ENCODE measurements around the gene CYS1.
"Not testable (repeated sequence)": the region's sequence is repeated elsewhere in the genome, so short reads cannot be mapped to it uniquely, and the experiment has no call there.

Gene CYS1

DNA sequence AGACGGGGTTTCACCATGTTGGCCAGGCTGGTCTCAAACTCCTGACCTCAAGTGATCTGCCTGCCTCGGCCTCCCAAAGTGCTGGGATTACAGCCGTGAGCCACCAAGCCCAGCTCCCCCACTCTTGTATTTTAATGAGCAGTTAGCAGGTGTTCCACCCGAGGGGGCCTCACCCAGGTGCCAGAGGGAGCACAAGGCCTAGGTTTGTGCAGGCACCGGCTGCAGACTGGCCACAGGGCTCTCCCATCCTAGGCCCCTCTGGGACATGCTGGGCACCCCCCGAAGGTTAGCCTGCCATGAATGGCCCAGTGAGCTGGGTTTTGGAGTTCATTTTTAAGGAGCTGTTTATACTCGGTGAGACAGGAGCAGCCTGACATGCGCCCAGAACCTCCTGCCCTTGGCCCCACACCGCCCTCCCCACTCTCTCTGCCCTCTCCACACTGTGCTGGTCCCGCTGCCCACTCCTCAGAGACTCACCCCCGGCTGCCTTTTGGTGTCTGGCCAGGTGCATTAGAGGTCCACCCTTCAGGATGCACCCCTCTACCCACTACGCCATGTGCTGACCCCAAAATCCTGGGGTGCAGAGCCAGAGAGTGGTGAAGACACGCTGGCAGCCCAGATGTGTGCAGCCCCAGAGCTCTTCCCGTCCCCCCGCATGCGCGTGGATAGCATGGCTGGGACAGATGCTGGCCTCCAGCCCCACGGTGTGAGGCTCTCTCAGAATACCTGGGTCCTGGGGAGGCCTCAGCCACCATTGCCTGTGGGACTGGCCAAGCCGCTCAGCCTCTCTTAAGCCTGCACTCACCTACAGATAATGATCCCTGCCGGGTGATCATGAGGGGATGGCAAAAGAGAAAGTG, 48.1 kb downstream of the CYS1 start:
- DNase-seq (ENCODE audit: low read depth in 2 of 2): no peak

DNA sequence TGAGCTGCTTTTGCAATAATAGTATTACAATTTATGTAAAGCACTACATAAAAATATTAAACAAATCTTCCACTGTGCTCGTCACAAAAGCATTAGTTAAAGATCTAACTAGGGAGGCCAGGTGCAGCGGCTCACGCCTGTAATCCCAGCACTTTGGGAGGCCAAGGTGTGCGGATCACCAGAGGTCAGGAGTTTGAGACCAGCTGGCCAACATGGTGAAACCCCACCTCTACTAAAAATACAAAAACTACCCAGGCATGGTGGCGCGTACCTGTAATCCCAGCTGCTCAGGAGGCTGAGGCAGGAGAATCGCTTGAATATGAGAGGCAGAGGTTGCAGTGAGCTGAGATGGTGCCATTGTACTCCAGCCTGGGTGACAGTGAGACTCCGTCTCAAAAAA, 49.4 kb downstream of the CYS1 start:
- not testable (repeated sequence) for DNase-seq (ENCODE audit: low read depth in 2 of 2)

DNA sequence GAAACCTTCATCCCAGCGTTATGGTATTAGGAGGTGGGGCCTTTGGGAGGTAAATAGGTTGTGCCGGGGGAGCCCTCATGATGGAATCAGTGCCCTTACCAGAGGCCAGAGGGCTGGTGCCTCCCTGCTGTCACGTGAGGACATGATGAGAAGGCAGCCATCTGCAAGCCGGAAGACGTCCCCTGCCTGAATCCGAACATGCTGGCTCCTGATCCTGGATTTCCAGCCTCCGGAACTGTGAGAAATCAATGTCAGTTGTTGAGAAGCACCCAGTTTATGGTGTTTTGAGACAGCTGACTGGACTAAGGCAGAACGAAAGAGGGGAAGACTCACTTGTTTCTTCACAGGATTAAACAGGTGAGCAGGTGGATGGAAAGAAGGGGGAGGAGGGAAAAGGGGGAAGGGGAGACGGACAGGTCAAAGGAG, 49.9 kb downstream of the CYS1 start:
- no peak for DNase-seq (ENCODE audit: low read depth in 2 of 2)

DNA sequence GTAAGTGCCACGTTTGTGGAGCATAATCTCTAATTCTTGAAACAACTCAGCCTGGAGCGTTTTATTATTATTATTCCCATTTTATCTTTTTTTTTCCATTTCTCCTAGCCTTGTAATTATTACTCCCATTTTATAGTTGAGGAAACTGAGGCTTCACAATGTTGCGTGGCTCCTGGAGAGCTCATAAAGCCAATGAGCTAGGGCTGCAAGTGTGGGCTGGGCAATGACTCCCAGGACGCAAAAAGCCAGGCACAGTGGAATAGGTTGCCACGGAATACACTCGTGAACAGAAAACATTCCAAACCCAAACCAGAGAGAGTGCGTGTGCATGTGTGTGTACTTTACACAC, 50.4 kb downstream of the CYS1 start:
- DNase-seq (ENCODE audit: low read depth in 2 of 2): no peak

DNA sequence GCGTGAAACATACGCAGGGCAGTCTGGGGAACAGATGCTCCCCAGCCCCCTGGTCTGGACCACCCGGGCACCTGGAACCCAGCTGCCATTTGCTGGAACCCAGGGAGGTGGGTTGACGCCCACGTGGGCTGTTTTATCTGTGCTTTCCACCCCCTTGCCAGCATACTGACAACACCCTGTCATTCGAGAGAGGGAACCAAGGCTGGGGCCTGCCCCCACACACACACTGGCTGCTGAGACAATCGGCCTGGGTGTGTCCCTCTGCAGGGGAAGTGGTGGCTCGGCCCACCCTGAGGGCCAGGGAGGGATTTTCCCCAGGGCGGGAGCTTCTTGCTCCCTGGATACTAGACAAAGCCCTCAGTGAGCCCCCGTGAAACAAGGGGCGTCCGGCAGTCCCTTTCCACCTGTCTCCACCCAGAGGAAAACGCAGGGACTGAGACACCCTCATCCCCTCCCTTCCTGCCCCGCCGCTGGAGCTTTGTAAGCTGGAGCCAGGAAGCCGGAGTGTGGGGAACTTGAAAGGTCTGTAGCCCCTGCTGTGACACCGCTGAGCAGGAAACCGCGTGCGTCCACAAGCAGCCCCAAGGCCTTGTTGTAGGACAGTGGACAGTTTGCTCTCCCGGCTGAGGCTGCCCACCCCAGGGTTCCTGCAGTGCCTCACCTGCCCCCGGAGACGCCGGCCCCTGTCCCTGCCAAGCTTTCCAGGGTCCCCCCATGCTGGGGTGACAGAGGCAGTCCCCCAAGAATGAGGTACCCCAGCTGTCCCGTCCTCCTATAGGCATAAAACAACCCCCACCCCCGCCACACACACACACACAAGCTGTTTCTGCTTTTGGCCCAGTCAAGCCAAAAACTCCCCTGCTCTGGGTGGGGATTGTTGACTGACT, 51.0 kb downstream of the CYS1 start:
- DNase-seq (ENCODE audit: low read depth in 2 of 2): no peak

DNA sequence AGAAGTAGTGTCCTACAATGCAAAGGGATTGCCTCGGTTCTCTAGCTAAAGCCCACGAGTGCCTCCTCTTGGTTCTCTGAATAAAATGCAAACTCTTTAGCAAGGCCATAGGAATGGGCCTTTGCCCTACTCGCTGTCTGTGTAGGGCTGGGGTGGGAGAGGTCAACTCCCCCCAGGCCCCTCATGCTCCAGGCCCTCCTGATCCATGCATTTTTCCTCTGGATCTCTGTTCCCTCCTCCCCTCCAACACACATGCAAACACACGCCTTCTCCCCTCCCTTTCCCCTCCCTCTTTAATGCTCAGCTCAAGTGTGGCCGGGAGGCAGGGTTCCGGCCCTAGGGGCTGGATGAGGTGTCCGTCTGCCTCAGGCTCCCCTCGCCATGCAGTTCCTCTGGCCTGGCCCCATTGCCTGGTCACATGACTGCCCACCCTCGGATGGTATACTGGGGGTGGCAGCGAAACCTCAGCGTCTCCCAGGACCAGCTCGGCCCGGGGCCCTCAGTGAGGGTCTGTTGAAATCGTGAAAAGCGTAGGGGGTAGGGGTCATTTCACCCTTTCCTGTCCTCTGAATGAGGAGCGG, 51.7 kb downstream of the CYS1 start:
- no peak for DNase-seq (ENCODE audit: low read depth in 2 of 2)

DNA sequence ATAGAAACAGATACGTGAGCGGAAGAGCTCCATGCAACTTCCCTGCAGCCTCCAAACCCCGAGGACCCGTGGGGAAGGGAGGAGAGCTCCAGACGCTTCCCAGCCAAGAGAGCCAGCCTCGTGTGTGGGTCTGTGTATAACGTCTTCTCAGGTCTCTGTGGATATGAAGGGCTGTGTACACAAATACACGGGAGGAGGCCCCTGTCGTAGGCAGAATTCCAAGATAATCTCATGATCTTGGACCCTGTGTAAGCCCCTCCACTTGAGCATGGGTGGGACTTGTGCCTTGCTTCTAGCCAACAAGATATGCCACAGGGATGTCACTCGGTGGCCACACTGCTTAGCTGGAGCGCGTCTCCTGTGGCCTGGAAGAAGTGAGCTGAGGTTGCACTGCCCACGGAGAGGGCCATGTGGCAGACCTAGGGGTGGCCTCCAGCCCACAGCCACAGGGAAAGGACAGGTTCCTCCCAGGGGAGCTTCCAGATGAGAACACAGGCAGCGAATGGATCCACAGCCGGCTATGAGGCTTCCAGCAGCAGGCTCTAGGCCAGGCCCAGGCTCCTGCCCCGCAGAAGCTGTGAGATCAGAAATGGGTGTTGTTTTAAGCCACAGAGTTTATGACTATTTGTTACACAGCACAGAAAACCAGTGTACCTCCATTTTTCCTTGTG, 52.4 kb downstream of the CYS1 start:
- DNase-seq (ENCODE audit: low read depth in 2 of 2): no peak

DNA sequence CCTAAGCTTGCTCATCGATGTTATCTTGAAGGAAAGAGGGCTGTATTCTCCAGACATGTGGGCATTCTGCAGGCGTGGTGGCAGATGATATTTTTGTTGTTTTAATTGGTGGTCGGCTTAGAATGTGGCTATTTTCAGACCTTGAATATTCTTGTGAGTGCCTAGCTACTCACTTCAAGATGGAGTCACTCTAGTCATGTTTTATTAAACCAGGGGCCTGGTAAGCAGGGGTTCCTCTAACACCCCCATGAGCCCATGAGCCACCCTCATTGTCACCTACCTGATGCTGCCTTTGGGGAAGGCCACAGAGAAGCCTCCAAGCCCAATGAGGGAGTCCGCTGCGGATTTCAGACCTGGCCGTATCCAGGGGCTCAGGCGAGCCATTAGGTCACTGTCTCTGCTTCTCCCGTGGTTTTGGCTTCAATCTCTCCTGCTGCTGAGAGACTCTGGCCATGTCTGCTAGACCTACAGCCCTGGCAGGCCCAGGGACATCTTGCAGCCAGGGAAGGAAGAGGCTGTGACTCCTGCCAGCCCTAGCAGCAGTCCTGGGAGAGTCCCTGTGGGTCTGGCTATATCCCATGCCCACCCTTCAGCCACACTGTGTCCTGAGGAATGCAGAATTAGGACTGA, 53.2 kb downstream of the CYS1 start:
- no peak for DNase-seq (ENCODE audit: low read depth in 2 of 2)

DNA sequence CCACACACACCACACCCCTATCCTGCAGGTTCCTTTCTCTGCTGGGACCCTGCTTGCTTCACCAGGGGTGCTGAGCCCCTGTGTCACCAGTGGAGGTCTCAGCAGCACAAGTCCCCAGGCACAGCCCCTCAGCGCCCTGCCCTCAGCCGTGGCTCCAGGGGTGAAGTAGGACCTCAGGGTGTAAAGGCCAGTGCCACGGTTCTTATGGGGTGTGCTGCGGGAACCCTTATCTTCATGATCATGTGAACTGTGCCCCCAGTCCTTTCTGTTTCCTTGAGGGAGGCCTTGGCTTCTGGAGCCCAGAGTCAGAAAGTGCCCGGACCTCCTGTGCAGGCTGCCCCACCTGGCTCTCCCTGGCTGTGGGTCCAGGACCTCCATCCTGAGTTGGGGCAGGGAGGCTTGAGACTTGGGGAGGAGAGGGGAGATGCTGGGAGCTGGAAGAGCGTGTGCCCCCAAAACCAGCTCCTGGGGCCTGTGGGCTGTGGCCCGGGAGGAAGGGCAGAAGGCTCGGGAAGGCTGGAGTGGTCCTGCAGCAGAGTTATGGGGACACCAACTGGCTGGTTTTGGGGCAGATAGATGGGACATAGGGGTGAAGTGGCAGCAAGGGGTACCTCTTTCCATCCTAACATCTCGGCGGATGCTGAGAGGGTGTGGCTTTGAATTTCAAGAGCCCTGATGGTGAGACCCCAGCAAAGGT, 57.1 kb downstream of the CYS1 start:
- no peak for DNase-seq (ENCODE audit: low read depth in 2 of 2)

DNA sequence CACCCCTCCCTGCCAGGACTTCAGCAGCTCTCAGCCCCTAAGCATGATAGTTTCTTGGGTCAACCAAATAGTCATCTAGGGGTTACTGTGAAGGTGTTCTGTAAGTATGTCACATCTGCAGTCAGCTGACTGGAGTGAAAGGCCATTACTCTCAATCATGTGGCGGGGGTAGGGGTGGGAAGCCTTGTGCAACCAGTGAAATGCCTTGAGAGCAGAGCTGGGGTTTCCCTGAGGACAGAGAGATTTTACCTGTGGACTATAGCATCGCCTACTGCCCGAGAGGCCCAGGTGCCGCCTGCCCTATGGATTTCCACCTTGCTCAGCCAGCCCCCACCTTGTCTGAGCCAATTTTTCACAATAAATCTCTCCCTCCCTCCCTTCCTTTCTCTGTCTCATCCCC, 57.8 kb downstream of the CYS1 start:
- no peak for DNase-seq (ENCODE audit: low read depth in 2 of 2)

DNA sequence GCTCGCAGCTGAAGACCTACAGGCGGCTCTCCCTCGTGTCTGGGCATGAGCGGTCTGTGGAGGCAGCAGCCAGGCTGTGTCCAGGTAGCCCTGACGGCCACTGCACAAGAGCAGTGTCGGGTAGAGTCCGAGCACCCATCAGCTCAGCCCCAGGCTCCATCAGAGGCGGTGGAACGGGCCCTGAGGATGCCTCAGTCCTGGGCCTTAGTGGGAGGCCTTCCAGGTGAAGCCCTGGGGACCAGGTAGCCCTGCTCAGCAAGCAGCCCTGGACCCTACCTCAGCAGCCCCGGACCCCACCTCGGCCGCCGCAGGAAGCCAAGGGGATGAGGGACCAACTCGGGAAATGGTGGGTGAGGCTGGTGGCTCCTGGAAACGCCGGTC, 58.2 kb downstream of the CYS1 start:
- DNase-seq (ENCODE audit: low read depth in 2 of 2): no peak

DNA sequence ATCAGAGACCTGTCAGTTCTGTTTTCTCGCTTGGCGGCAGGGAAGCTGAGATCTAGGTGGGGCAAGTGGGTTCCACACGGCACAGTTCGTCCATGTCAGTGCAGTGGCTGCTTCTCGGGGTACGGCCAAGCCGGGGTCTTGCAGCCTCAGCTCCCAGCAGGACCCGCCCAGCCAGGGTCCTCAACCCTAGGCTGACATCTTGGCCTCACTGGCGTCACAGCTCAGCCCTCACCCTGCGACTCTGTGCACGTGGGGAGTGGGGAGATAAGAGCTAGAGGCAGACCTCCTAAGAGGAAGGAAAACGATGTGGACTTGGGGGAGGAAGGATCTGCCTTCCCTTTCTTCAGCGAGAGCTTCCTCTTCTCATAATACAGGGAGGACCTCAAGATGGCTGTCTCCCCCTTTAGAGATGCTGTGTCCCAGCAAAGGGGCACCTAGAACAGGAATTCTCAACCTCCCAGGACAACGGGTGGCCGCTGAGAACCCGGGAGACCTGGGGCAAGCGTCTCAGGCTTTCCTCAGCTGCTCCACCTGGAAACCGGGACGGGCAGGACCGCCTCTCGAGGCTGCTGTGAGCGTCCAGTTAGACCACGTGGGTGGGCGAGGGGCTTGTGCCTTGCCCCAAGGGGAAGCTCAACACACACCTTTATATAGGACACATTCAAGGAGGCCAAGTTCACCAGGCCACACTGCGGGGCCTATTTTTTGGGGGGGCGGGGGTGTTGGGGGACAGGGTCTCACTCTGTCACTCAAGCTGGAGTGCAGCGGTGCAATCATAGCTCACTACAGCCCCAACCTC, 60.4 kb downstream of the CYS1 start:
- no peak for DNase-seq (ENCODE audit: low read depth in 2 of 2)

DNA sequence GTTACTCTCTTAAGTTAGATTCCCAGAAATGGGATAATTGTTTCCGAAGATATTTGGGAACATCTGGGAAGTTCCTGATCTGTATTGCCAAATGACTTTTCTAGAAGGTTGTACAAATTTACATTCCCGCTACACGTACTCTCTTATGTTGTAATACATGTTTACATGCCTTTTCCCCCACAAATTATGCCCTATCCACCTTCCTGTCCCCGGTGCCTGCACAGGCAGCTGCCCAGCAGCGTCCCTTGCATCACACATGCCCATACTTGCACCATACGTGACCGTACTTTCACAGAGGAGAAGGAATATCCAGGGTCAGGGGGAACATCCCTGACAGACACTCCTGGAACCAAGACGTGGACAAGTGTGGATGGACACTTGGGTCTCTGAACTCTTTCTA, 61.0 kb downstream of the CYS1 start:
- no peak for DNase-seq (ENCODE audit: low read depth in 2 of 2)

DNA sequence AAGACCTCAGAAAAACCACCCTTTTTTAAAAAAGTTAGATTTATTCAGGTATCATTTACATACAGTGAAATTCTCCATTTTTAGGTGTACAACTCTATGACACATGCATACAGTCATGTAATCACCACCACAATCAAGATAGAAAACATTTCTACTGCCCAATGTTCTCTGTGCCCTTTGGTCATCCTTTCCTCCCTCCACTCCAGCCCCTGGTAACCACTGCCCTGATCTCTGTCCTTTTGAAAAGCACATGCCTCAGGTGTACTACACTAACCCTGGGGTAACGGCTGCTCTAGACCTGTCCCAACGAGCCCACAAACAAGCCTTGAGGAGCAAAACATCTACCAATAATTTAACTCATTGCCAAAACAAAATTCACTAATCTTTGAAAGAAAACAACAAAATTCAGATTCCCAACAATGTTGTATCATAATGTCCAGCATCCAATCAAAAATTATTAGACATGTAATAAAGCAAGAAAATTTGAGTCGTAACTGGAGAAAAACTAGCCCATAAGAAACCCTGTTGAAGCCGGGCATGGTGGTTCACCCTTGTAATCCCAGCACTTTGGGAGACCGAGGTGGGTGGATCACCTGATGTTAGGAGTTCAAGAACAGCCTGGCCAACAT, 62.8 kb downstream of the CYS1 start:
- DNase-seq (ENCODE audit: low read depth in 2 of 2): no peak

DNA sequence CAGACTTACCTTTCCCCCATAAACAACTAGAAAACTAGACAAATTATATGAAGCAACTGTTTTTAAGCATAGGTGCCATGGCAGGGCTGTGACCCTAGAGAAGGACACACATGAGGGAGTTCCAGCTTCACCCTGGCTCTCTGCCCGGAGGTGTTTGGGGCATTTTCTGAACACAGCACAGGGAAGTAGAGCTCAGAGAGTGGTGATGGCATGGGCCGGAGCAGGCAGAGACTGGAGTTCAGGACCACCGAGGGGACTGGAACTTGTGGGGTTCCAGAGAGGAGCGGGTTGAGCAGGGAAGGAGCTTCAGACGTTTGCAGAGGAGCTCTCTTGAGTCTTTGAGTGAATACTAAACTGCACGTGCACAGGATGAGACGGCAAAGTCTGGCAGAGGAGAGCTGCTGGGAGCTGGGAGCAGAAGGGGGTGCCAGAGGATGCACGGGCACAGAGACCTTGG, 63.4 kb downstream of the CYS1 start:
- no peak for DNase-seq (ENCODE audit: low read depth in 2 of 2)

DNA sequence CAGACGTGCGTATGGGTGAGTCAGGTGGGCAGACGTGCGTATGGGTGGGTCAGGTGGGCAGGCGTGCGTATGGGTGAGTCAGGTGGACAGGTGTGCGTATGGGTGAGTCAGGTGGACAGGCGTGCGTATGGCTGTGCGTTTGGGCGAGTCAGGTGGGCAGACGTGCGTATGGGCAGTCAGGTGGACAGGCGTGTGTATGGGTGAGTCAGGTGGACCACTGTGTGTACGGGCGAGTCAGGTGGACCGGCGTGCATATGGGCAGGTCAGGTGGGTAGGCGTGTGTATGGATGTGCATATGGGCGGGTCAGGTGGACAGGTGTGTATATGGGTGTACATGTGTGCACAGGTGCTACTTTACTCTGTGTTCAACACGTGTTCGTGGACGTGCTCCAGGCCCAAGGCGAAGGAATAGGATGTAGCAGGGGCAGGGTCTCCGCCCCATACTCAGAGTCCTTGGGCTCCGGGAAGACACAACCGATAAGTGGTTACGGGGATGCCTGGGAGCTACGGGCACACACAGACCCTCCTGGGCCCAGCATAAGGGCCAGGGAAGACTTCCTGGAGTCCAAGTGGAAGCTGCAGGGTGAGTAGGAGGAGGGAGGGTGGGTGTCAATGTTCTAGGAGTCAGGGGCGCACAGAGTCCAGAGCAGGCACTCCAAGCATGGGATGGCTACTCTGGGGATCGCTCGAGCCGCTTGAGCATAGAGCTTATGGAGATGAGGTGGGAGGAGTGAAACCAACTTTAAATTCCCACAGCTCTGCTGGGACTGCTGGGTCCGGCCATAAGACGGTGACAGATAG, 64.0 kb downstream of the CYS1 start:
- no peak for DNase-seq (ENCODE audit: low read depth in 2 of 2)

DNA sequence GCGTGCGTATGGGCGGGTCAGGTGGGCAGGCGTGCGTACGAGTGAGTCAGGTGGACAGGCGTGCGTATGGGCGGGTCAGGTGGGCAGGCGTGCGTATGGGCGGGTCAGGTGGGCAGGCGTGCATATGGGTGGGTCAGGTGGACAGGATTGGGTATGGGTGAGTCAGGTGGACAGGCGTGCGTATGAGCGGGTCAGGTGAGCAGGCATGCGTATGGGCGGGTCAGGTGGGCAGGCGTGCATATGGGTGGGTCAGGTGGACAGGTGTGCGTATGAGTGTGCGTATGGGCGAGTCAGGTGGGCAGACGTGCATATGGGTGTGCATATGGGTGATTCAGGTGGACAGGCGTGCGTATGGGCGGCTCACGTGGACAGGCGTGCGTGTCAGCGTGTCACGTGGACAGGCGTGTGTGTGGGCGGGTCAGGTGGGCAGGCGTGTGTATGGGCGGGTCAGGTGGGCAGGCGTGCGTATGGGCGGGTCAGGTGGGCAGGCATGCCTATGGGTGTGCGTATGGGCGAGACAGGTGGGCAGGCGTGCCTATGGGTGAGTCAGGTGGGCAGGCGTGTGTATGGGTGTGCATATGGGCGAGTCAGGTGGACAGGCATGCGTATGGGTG, 64.7 kb downstream of the CYS1 start:
- DNase-seq (ENCODE audit: low read depth in 2 of 2): not testable (repeated sequence)
